RKO (cell line): Measurements from ENCODE around the gene UNC79.
A peak's percentile ranks its signal among the peaks of the same experiment; 100 is the strongest.

ENCODE experiments used
- DNase-seq: peaks from one replicate; pipeline ENCODE4 v3.0.0-alpha.2; 2016; ENCODE audit warnings: low spot score

Gene UNC79

GRCh38 chr14:93548102-93548843 is 117.5 kb downstream of the UNC79 start:
- no peak for DNase-seq

GRCh38 chr14:93549595-93549994 is 118.9 kb downstream of the UNC79 start:
- DNase-seq: peak; percentile 8

- DNase-seq: no peak
Observed at GRCh38 chr14:93564918-93565317, 134.2 kb downstream of the UNC79 start.

- DNase-seq: no peak
Observed at GRCh38 chr14:93566065-93566693, 135.4 kb downstream of the UNC79 start.

GRCh38 chr14:93571275-93571674 is 140.5 kb downstream of the UNC79 start:
- DNase-seq: no peak

GRCh38 chr14:93579178-93579577 is 148.4 kb downstream of the UNC79 start:
- DNase-seq: no peak

- DNase-seq: no peak
Observed at GRCh38 chr14:93582516-93582915, 151.8 kb downstream of the UNC79 start.

- DNase-seq: no peak
Observed at GRCh38 chr14:93587330-93587729, 156.6 kb downstream of the UNC79 start.

GRCh38 chr14:93591506-93591905 is 160.8 kb downstream of the UNC79 start:
- no peak for DNase-seq

- no peak for DNase-seq
Observed at GRCh38 chr14:93592786-93593185, 162.0 kb downstream of the UNC79 start.

GRCh38 chr14:93606091-93606490 is 175.4 kb downstream of the UNC79 start:
- no peak for DNase-seq

- DNase-seq: peak; percentile 70
Observed at GRCh38 chr14:93619176-93619793, 188.5 kb downstream of the UNC79 start.

- DNase-seq: no peak
Observed at GRCh38 chr14:93628048-93628447, 197.3 kb downstream of the UNC79 start.

GRCh38 chr14:93629643-93630042 is 198.9 kb downstream of the UNC79 start:
- no peak for DNase-seq

- DNase-seq: no peak
Observed at GRCh38 chr14:93638790-93639189, 208.1 kb downstream of the UNC79 start.

- DNase-seq: no peak
Observed at GRCh38 chr14:93643127-93643526, 212.4 kb downstream of the UNC79 start.

GRCh38 chr14:93643676-93644075 is 212.9 kb downstream of the UNC79 start:
- DNase-seq: no peak

- no peak for DNase-seq
Observed at GRCh38 chr14:93645200-93645599, 214.5 kb downstream of the UNC79 start.

- peak; percentile 58 for DNase-seq
Observed at GRCh38 chr14:93648440-93649168, 217.9 kb downstream of the UNC79 start.

GRCh38 chr14:93654599-93654998 is 223.9 kb downstream of the UNC79 start:
- no peak for DNase-seq

GRCh38 chr14:93655078-93655750 is 224.5 kb downstream of the UNC79 start:
- DNase-seq: peak; percentile 49

- no peak for DNase-seq
Observed at GRCh38 chr14:93657875-93658274, 227.1 kb downstream of the UNC79 start.
